ENCODE results near the gene SULT1C4.

Gene SULT1C4

DNA sequence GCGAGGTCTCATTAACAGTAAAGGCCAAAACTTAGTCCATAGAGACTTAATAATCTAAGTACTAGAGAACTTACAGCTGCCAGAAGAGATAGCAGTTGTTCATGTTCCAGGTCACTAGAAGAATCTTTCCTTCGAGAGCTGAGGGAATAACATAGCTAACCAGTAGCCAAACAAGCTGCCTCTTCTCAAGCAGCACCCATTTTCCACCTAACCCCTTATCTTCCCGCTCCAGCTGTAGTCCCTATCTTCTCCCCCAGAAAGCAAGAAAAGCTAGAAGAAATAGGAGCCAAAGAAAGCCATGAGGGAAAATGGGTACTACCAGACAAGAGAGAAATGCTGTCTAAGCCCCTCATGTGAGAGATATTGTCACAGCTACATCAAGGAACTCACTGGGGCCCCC, 24.0 kb downstream of the SULT1C4 start:
- CTCF ChIA-PET = no interaction called here
- TF ChIP-seq SP1 (IDR thresholded peaks at IDR 0.05) (no peak), FOXA1 (IDR thresholded peaks at IDR 0.05) (no peak), ELF4 (IDR thresholded peaks at IDR 0.05) (no peak), TARDBP (IDR thresholded peaks at IDR 0.05) (no peak), HDGF (IDR thresholded peaks at IDR 0.05; ENCODE audit: borderline replicate concordance) (no peak), NFRKB (IDR thresholded peaks at IDR 0.05) (no peak), LEF1 (IDR thresholded peaks at IDR 0.05; ENCODE audit: borderline replicate concordance) (no peak), FOXM1 (IDR thresholded peaks at IDR 0.05; ENCODE audit: borderline replicate concordance) (no peak), ARNT (IDR thresholded peaks at IDR 0.05) (no peak), SUZ12 (IDR thresholded peaks at IDR 0.05) (no peak)
- no peak for DNase-seq (ENCODE audit: extremely low spot score)
- POLR2A ChIA-PET = no interaction called here

DNA sequence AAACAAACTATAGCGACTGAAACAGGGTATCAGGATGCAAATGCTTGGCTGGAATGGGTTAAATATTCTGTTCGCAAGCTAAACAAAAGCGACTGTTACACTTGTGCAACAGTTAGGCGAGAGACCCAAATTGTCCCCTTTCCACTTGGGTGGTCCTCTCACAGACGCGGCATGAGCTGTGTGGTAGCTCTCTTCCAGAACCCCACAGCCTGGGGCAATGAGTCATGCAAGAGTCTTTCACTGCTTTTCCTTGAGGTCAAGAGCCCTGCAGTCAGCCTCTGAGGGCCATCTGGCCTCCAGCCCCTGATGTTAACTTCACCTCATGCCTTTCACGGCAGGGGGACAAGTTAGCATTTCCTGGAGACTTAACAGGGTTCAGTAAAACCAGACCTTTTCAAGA, 25.7 kb downstream of the SULT1C4 start:
- ChIA-PET POLR2A (no interaction called here), CTCF (no interaction called here)

GRCh38 chr2:108404784-108405397, 27.1 kb downstream of the SULT1C4 start:
- CTCF ChIA-PET = no interaction called here
- no peak for DNase-seq (ENCODE audit: extremely low spot score)
- POLR2A ChIA-PET = no interaction called here
- TF ChIP-seq PKNOX1 (IDR thresholded peaks at IDR 0.05) (no peak), TARDBP (IDR thresholded peaks at IDR 0.05) (no peak), ZNF384 (IDR thresholded peaks at IDR 0.05) (no peak), BHLHE40 (IDR thresholded peaks at IDR 0.05; ENCODE audit: borderline replicate concordance) (no peak), LEF1 (IDR thresholded peaks at IDR 0.05; ENCODE audit: borderline replicate concordance) (no peak), L3MBTL2 (conservative IDR thresholded peaks at IDR 0.05) (no peak), CTBP1 (IDR thresholded peaks at IDR 0.05; ENCODE audit: borderline replicate concordance) (no peak), SP1 (IDR thresholded peaks at IDR 0.05) (no peak), FOXM1 (IDR thresholded peaks at IDR 0.05; ENCODE audit: borderline replicate concordance) (no peak), NFRKB (IDR thresholded peaks at IDR 0.05) (no peak), FOXA1 (IDR thresholded peaks at IDR 0.05) (no peak), HDGF (IDR thresholded peaks at IDR 0.05; ENCODE audit: borderline replicate concordance) (no peak)

More for the DNA sequence above, 25.7 kb downstream of the SULT1C4 start:
- no peak for TF ChIP-seq SUZ12 (IDR thresholded peaks at IDR 0.05)
- no peak for TF ChIP-seq BHLHE40 (IDR thresholded peaks at IDR 0.05; ENCODE audit: borderline replicate concordance)
- TF ChIP-seq CTBP1 (IDR thresholded peaks at IDR 0.05; ENCODE audit: borderline replicate concordance) = no peak
- no peak for TF ChIP-seq LEF1 (IDR thresholded peaks at IDR 0.05; ENCODE audit: borderline replicate concordance)
- no peak for TF ChIP-seq ELF4 (IDR thresholded peaks at IDR 0.05)
- TF ChIP-seq FOXA1 (IDR thresholded peaks at IDR 0.05) = no peak
- TF ChIP-seq HDGF (IDR thresholded peaks at IDR 0.05; ENCODE audit: borderline replicate concordance) = no peak
- no peak for TF ChIP-seq ZNF384 (IDR thresholded peaks at IDR 0.05)
- no peak for TF ChIP-seq TARDBP (IDR thresholded peaks at IDR 0.05)
- no peak for TF ChIP-seq NFRKB (IDR thresholded peaks at IDR 0.05)
- no peak for TF ChIP-seq SP1 (IDR thresholded peaks at IDR 0.05)
- TF ChIP-seq FOXM1 (IDR thresholded peaks at IDR 0.05; ENCODE audit: borderline replicate concordance) = no peak
- no peak for TF ChIP-seq FOXK2 (IDR thresholded peaks at IDR 0.05)
- no peak for TF ChIP-seq ARNT (IDR thresholded peaks at IDR 0.05)
- TF ChIP-seq PKNOX1 (IDR thresholded peaks at IDR 0.05) = no peak
- no peak for TF ChIP-seq L3MBTL2 (conservative IDR thresholded peaks at IDR 0.05)
- DNase-seq (ENCODE audit: extremely low spot score) = no peak

DNA sequence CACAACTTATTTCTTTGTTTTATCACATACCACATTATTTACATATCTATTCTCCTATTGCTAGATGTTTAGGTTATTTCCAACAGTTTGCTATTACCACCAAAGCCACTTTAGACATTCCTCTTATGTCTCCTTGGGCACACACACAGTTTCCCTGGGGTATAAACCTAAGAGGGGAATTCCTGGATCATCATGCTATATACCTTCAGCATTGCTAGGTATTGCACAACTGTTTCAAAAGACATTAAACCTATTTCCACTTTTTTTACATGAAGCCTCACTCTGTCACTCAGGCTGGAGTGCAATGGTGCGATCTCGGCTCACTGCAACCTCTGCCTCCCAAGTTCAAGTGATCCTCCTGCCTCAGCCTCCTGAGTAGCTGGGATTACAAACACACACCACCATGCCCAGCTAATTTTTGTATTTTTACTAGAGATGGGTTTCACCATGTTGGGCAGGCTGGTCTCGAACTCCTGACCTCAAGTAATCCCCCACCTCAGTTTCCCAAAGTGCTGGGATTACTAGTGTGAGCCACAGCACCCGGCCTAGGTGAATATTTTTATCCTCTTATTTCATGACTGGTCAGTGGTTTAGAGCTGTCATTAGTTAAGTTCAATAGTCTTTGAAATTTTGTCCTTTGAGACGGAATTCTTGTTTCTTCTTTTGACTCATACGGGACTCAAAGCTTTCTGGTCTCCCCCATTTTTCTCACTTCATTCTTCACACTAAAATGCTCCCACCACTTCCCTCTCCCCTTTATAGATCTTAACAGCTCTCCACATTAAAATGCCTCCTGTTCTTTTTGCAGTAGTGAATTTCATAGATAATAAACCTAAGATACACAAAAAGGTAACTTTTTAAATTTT, 30.3 kb downstream of the SULT1C4 start:
- TF ChIP-seq SP1 (IDR thresholded peaks at IDR 0.05) = no peak
- DNase-seq (ENCODE audit: extremely low spot score) = no peak
- ChIA-PET CTCF (no interaction called here), POLR2A (no interaction called here)

GRCh38 chr2:108409768-108410167, 32.0 kb downstream of the SULT1C4 start:
- POLR2A ChIA-PET = no interaction called here
- CTCF ChIA-PET = no interaction called here
- TF ChIP-seq L3MBTL2 (conservative IDR thresholded peaks at IDR 0.05) = no peak
- no peak for TF ChIP-seq PKNOX1 (IDR thresholded peaks at IDR 0.05)
- no peak for TF ChIP-seq HDGF (IDR thresholded peaks at IDR 0.05; ENCODE audit: borderline replicate concordance)
- TF ChIP-seq BHLHE40 (IDR thresholded peaks at IDR 0.05; ENCODE audit: borderline replicate concordance) = no peak
- no peak for TF ChIP-seq ELF4 (IDR thresholded peaks at IDR 0.05)
- no peak for TF ChIP-seq FOXM1 (IDR thresholded peaks at IDR 0.05; ENCODE audit: borderline replicate concordance)
- TF ChIP-seq FOXA1 (IDR thresholded peaks at IDR 0.05) = no peak
- no peak for TF ChIP-seq FOXK2 (IDR thresholded peaks at IDR 0.05)
- no peak for TF ChIP-seq TARDBP (IDR thresholded peaks at IDR 0.05)
- TF ChIP-seq LEF1 (IDR thresholded peaks at IDR 0.05; ENCODE audit: borderline replicate concordance) = no peak
- no peak for TF ChIP-seq SUZ12 (IDR thresholded peaks at IDR 0.05)
- DNase-seq (ENCODE audit: extremely low spot score) = no peak

Data from HEK293T (cell line).